Activated naive CD8-positive, alpha-beta T cell treated with anti-CD3 and anti-CD28 coated beads, Interleukin-2, amount 50 U/mL, for 24 hours (primary cell): ENCODE measurements around the gene CYTH3.

ENCODE experiments used
- ATAC-seq: fragments of 150-1000 bp; cut with Tn5 transposase; one replicate; pipeline ENCODE4 v1.10.0; 2021
- DNase-seq: peaks from one replicate; pipeline ENCODE4 v3.0.0; 2021
- H3K27ac Mint-ChIP-seq: one replicate; pipeline ENCODE4 v1.8.0; 2021; ENCODE audit warnings: mild to moderate bottlenecking, mixed read lengths
- H3K27me3 Mint-ChIP-seq: one replicate; pipeline ENCODE4 v1.8.0; 2021; ENCODE audit warnings: mixed read lengths
- H3K36me3 Mint-ChIP-seq: one replicate; pipeline ENCODE4 v1.8.0; 2021; ENCODE audit warnings: low read depth, mixed read lengths
- H3K4me1 Mint-ChIP-seq: one replicate; pipeline ENCODE4 v1.8.0; 2021; ENCODE audit warnings: mixed read lengths
- H3K4me3 Mint-ChIP-seq: one replicate; pipeline ENCODE4 v1.8.0; 2021; ENCODE audit warnings: mild to moderate bottlenecking, moderate library complexity, mixed read lengths
- H3K9me3 Mint-ChIP-seq: one replicate; pipeline ENCODE4 v1.8.0; 2021; ENCODE audit warnings: mixed read lengths

The CYTH3 gene

DNA sequence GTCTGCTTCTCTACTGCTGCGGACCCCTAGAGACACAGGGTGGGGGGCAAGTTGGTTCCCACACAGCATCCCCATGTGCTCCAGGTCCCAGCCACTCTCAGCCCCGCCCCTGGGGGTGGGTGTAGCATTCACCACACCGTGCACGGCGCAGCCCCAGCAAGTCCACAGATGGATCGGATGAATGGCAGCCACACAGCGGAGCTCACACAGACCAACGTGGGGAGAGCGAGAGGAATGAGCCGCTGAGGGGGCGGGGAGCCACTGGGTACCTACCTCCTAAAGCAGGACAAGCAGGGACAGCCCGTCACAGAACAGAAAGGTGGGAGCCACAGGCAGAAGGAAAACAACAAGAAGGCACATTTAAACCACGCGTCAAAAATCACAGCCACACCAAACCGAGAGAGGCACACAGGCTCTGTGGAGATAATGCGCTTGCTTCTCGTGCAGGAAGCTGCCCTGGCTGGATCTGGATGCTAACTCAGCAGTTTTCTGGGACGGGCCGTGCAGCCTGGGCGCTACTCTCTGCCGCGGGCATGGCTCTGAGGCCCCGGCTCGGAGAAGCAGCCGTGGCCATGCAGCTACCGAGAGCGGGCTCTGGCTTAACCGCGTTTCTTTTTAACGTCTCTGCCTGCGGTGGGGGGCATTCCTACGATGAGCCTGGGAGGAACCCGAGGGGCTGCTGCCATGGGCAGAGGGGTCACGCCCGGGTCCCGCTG is 102.5 kb downstream of the CYTH3 start:
- ATAC-seq (no peak), DNase-seq (no peak)
- H3K4me1 Mint-ChIP-seq = no peaks in the 10 kb centered on the region
- peaks cover 3% of the 10 kb centered on the region for H3K36me3 Mint-ChIP-seq
- H3K9me3 Mint-ChIP-seq = no peaks in the 10 kb centered on the region
- no peak overlapping the region for H3K27ac Mint-ChIP-seq
- H3K27me3 Mint-ChIP-seq = no peaks in the 10 kb centered on the region
- H3K4me3 Mint-ChIP-seq = no peak overlapping the region

DNA sequence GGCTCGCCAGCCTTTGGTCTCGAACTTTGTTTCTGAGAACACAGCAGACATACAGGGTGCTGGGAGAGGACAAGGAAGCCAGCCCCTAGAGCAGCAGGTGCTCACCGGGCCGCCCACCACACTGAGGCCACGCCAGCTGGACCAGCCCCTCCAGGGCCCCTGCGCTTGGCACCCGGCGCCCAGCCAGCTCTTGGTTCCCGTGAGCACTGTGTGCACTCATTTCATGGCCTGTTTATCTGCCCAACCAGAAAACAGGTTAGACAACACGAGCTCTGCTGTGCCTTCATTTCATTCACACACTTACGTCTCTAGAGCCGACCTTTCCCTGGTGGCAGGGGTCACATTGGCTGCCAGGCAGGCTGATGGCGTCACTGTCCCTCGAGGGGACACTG is 104.0 kb downstream of the CYTH3 start:
- Mint-ChIP-seq H3K4me3 (no peak overlapping the region), H3K27me3 (no peaks in the 10 kb centered on the region), H3K9me3 (no peaks in the 10 kb centered on the region), H3K27ac (no peak overlapping the region), H3K36me3 (peaks cover 3% of the 10 kb centered on the region), H3K4me1 (no peaks in the 10 kb centered on the region)
- DNase-seq = no peak
- no peak for ATAC-seq

DNA sequence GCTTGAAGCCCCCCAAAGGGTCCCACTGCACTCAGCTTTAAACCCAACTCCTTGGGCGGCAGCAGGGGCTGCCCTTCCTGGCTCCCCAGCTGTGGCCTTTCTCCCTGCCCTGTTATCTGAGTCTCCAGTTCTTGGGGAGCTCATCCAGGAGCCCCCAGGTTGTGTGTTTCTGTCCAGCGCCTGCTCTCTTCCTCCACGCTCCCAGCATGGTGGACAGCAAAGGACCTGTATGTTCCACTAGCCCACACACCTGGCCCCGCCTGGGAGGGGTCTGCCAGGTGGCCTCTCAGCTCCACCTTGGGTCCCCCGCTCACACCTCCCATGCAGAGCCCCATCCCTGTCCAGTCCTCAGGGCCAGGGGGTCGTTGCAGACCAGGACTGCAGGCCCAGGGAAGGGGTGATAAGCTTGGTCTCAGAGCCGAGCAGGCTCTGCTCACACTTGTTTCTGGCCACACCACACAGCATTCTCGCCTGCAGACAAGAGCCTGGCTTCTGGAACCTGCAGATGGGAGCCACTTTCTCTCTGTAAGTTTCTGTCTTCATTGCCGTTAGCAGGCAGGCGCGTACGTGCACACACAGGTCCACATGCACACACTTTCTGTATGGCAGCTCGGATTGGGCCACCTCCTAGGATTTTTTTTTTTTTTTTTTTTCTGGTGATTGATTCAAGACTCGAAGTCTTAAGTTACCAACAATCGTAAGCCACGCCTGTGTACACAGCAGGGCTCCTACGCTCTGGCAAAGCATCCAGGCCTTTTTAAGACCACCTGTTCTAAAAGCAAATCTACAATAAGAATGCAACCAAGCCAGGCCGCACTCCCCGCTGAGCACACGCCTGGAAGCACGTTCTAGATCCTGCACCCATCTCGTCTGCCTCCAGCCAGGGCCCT is 104.6 kb downstream of the CYTH3 start:
- DNase-seq = no peak
- Mint-ChIP-seq H3K4me1 (no peaks in the 10 kb centered on the region), H3K36me3 (peaks cover 3% of the 10 kb centered on the region), H3K9me3 (no peaks in the 10 kb centered on the region), H3K27ac (no peak overlapping the region), H3K4me3 (no peak overlapping the region), H3K27me3 (no peaks in the 10 kb centered on the region)
- no peak for ATAC-seq

DNA sequence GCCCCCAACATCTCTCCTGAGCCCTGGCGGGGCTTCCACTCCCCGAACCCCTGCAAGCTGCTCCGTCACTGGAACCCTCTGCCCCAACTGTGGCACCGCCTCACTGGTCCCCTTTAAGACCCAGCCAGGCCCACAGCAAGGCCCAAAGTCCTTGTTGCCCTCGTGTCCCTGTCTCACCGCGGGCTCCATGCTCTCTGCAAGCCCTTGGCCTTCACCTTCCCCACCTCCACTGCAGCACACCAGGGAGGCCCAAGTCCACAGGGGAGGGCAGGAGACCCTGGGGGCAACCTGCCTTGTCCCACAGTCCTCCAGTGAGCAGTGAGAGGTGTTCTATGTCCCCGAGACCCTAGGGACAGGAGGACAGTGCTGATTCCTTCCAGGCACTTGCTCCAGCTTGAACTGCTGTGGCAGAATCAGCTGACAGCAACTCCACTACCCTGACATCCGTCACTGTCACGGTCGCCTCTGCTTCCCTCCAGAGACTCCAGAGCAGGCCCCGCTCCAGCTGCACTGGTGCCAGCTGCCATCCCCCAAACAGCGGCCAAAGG is 105.3 kb downstream of the CYTH3 start:
- no peak for ATAC-seq
- H3K4me3 Mint-ChIP-seq = no peak overlapping the region
- H3K9me3 Mint-ChIP-seq = no peaks in the 10 kb centered on the region
- peaks cover 3% of the 10 kb centered on the region for H3K36me3 Mint-ChIP-seq
- DNase-seq = no peak
- no peaks in the 10 kb centered on the region for H3K4me1 Mint-ChIP-seq
- no peak overlapping the region for H3K27ac Mint-ChIP-seq
- no peaks in the 10 kb centered on the region for H3K27me3 Mint-ChIP-seq

DNA sequence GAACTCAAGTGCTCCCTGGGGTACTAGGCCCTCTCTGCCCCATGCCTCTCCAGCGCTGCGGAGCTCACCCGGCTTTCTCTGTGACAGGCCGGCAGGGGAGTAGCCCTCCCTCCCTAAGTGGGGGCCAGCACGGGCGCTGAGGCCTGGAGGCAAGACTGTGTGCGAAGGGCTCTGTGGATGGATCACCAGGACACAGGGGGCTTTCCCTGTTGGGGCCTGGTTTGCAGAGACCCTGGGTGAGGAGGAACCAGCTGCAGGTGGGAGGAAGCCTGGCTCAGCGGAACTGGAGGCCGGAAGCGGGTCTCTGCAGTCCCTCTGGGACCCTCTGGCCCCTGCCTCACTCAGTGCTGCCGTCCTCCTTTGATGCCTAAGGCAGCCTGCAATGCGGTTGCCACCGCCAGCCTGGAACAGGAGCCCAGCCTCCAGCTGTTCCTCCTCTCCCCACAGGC is 106.0 kb downstream of the CYTH3 start:
- no peak for ATAC-seq
- Mint-ChIP-seq H3K27me3 (no peaks in the 10 kb centered on the region), H3K27ac (no peak overlapping the region), H3K36me3 (peaks cover 3% of the 10 kb centered on the region), H3K4me3 (no peak overlapping the region), H3K4me1 (no peaks in the 10 kb centered on the region), H3K9me3 (no peaks in the 10 kb centered on the region)
- no peak for DNase-seq

DNA sequence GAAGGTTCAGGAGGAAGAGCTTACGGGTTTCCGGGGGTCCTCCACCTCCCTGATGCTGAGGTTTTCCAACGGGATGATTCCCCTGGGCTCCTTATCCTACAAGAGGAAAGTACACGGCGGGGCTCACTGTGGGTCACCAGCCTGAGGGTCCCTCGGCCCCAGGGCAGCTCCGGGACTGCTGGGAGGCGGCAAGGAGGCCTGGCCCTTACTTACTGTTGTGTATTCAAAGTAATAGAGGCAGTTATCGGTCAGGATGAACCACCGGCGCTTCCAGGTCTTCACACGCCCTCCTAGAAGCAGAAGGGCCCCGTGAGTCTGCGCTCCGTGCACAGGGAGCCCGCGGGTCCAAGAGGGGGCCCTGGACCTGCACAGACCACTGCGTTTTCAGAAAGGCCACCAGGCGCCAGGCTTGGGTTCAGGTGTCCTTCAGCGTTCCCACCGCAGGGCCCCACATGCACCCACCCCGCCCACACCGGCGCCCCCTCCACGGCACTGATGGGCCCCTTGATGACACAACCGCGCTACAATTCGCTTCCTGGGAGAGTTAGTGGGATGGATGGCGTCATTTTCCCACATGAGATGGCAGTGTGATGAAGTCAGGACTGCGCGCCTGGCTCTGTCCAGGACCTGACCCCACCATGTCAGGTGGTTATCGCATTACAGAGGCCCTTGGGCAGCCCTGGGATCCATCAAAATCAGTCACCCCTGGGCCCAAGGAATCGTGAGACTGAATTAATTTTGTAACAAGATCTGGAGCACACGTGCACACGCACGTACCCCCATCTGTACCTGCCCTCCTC is 106.7 kb downstream of the CYTH3 start:
- H3K27me3 Mint-ChIP-seq = no peaks in the 10 kb centered on the region
- H3K36me3 Mint-ChIP-seq = peaks cover 3% of the 10 kb centered on the region
- no peak for DNase-seq
- no peak overlapping the region for H3K4me3 Mint-ChIP-seq
- H3K9me3 Mint-ChIP-seq = no peaks in the 10 kb centered on the region
- H3K4me1 Mint-ChIP-seq = no peaks in the 10 kb centered on the region
- no peak for ATAC-seq
- no peak overlapping the region for H3K27ac Mint-ChIP-seq

DNA sequence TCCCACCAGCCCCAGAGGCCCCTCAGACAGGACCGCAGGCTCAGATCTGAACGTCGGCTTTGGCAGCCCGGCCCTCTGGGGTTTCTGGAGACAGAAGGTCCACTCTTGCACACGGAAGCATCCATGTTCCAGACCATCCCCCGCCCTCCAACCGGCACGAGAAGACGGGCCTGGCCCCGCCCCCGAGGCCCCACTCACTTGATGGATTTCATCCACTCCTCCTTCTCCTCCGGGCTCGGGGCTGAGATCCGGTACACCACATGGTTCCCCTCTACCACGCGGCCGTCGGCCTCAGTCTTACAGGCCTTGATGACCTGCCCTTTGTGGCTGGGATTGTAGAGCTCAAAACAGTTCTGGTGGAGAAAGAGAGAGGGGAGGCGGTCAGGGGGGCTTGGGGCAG is 107.3 kb downstream of the CYTH3 start:
- H3K4me1 Mint-ChIP-seq = no peaks in the 10 kb centered on the region
- H3K4me3 Mint-ChIP-seq = no peak overlapping the region
- no peaks in the 10 kb centered on the region for H3K9me3 Mint-ChIP-seq
- peaks cover 7% of the 10 kb centered on the region for H3K36me3 Mint-ChIP-seq
- no peak for ATAC-seq
- no peak for DNase-seq
- no peaks in the 10 kb centered on the region for H3K27me3 Mint-ChIP-seq
- H3K27ac Mint-ChIP-seq = no peak overlapping the region

DNA sequence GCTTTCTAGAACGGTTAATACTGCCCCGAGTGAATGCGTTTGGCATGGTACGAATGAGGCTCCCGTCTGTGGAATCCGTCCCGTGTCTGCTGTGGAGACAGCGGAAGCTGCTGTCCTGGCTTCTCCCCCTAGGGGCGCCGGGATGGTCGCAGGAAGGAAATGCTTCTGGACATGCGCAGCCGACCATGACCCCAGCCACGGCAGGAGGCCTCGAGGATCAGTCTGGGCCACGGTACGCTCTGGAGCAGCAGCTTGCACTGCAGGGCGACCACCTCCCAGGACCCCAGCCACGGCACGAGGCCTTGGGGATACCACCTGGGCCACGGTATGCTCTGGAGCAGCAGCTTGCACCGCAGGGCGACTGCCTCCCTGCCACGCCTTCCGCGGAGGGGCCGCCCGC is 107.9 kb downstream of the CYTH3 start:
- Mint-ChIP-seq H3K4me1 (no peaks in the 10 kb centered on the region), H3K4me3 (no peak overlapping the region), H3K27ac (no peak overlapping the region), H3K9me3 (no peaks in the 10 kb centered on the region), H3K36me3 (peaks cover 4% of the 10 kb centered on the region), H3K27me3 (no peaks in the 10 kb centered on the region)
- no peak for DNase-seq
- no peak for ATAC-seq

DNA sequence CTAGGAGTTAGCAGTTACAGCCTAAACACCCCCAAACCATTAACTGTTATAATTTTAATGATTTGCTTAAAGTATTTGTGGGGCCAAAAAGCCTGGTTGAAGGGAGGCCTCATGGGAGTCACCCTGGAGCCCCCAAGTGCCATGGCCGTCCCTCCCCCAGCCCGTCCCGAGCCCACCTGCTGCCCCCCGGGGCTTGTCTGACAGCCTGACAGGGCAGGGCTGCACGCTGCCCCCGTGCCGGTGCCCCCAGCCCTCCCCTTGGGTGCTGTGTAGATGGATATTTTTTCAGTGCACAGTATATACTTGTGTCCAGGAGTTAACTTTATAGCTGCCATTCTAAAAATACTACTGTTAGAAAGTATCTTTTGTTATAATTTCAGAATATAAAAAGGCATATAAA is 108.4 kb downstream of the CYTH3 start:
- H3K27ac Mint-ChIP-seq = no peak overlapping the region
- H3K27me3 Mint-ChIP-seq = no peaks in the 10 kb centered on the region
- ATAC-seq (no peak), DNase-seq (no peak)
- no peak overlapping the region for H3K4me3 Mint-ChIP-seq
- H3K36me3 Mint-ChIP-seq = peaks cover 4% of the 10 kb centered on the region
- H3K9me3 Mint-ChIP-seq = no peaks in the 10 kb centered on the region
- H3K4me1 Mint-ChIP-seq = no peaks in the 10 kb centered on the region

DNA sequence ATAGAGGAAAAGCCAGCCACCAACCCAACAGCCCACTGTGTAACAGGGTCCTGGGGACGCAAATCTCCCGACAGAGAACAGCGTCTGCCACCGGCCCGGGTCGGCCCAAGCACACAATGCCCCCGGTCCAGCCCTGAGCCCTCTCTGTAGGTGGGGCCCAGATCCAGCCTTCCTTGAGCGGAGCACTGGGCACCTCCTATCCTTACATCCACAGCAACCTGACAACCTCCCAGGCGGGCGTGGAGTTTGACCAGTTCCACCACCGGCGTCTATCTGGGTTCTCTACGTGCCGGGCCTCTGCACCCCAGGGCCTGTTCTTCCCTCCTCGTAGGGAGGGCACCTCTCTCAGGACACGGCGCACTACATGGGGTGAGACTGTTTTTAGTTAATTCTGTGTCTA is 109.0 kb downstream of the CYTH3 start:
- ATAC-seq (no peak), DNase-seq (no peak)
- Mint-ChIP-seq H3K27ac (no peak overlapping the region), H3K36me3 (peaks cover 4% of the 10 kb centered on the region), H3K4me1 (no peaks in the 10 kb centered on the region), H3K27me3 (no peaks in the 10 kb centered on the region), H3K4me3 (no peak overlapping the region), H3K9me3 (no peaks in the 10 kb centered on the region)

DNA sequence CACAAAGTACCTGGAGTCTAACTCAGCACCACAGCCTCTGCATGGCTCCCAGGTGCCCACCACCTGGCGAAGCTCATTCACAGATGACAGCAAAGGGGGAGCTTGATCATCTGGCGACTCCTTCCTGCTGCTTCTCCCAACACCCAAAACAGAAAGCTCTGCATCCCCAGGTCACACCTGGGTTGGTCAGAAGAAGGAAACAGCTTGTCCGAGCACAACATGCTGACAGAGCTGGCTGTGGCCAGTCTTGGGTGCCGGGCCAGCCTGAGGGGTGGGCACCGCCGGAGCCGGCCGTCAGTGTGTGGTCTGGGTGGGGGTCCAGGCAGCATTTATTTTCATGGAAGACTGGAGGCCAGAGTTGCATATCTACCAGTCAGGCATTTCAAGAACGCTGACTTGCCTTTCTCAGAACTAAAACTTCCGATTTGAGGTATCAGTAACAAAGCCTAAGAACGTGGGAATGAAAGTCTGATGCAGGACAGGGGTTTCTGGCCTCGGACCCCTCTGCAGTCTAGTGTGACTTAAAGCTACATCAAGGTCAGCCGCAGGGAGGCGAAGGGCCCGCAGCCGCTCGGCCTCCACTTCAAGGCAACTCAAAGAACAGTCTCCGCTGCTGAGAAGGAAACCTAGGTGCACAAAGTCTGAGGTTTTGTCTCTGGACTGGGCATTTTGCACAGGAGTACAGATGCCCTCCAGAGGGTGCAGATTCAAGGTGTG is 109.6 kb downstream of the CYTH3 start:
- peaks cover 4% of the 10 kb centered on the region for H3K36me3 Mint-ChIP-seq
- no peaks in the 10 kb centered on the region for H3K27me3 Mint-ChIP-seq
- ATAC-seq (no peak), DNase-seq (no peak)
- no peak overlapping the region for H3K4me3 Mint-ChIP-seq
- no peaks in the 10 kb centered on the region for H3K9me3 Mint-ChIP-seq
- H3K27ac Mint-ChIP-seq = no peak overlapping the region
- H3K4me1 Mint-ChIP-seq = no peaks in the 10 kb centered on the region

DNA sequence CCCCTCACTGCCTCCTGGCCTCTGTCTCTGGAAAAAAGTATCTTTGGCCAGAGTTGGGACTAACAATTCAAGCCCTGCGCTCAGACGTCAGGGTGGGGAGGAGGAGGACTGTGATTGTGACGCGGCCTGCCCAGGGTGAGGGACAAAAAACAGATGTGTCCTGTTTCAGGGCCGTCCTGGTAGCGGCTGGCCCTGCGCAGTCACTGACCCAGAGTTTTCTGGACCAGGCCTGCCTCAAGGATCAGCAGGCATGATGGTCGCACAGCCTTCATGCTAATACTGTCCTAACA is 110.1 kb downstream of the CYTH3 start:
- H3K4me1 Mint-ChIP-seq = no peaks in the 10 kb centered on the region
- no peak overlapping the region for H3K27ac Mint-ChIP-seq
- no peak for ATAC-seq

DNA sequence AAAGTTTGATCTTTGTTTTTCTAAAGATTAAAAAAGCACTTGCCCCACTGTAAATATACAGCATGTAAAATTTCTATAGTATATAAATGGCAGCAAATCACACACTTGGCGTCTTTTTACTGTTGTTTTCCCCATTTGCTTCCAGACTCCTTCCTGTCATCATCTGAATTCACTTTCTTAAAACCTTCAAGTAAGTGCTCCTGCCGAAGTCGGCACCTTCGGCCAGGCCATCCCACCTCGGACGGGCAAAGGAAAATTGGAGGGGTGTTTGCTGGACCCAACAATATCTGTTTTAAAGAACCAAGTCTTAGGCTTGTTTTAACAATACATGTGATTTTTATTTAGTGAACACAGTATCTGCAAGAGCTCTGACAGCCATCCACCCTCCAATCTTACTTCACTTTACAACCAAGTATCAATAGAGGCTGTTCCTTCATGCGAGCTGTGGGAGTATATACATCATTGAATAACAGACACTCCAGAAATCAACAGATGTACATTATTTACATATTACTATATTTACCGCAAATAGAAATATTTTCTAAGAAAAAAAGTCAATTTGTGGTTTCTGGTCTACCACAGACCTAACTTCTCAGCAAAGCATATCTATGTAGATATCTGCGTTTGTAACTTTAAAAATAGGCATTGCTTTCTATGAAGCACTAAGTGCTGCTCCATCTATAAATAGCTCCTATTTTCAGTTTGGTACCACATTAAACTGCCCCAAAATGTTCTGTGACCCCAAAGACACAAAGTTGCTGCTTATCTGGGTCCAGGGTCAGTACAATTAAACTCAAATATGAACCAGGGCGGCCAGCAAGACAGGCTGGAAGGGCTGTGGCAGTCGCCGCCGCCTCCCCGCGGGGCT is 110.7 kb downstream of the CYTH3 start:
- DNase-seq (no peak), ATAC-seq (no peak)
- Mint-ChIP-seq H3K27ac (no peak overlapping the region), H3K9me3 (no peaks in the 10 kb centered on the region), H3K36me3 (peaks cover 9% of the 10 kb centered on the region), H3K27me3 (no peaks in the 10 kb centered on the region), H3K4me3 (no peak overlapping the region), H3K4me1 (no peaks in the 10 kb centered on the region)

More for the DNA sequence above, 110.1 kb downstream of the CYTH3 start:
- no peaks in the 10 kb centered on the region for H3K27me3 Mint-ChIP-seq
- no peak overlapping the region for H3K4me3 Mint-ChIP-seq
- no peaks in the 10 kb centered on the region for H3K9me3 Mint-ChIP-seq
- DNase-seq = no peak
- peaks cover 7% of the 10 kb centered on the region for H3K36me3 Mint-ChIP-seq
